Liver (tissue), 9 donors: ENCODE results near the gene ZNF454. TPM values are rescaled to one million over a fixed set of nuclear protein-coding genes. Genes with fewer than 3 reads are reported as not detected.

Experiments used
- DNase-seq: peaks from one replicate; pipeline ENCODE4 v3.0.0-alpha.2; 2017; ENCODE audit warnings: low spot score
- H3K27ac ChIP-seq, 2 donors: one replicate each; pipeline ENCODE4 v1.7.0; 2013; ENCODE audit warnings: inconsistent platforms in 2 of 2, low read length in 2 of 2, control low read depth in 1 of 2, low read depth in 1 of 2, mild to moderate bottlenecking in 1 of 2
- H3K27me3 ChIP-seq, 4 donors: one replicate each; pipeline versions ENCODE4 v1.6.1 to v1.7.0; 2013; ENCODE audit warnings: low read length in 3 of 4, inconsistent platforms in 1 of 4, mild to moderate bottlenecking in 1 of 4, moderate library complexity in 1 of 4; ENCODE audit not compliant: control insufficient read depth in 4 of 4, insufficient read depth in 4 of 4
- H3K36me3 ChIP-seq, 4 donors: one replicate each; pipeline versions ENCODE4 v1.6.1 to v1.7.0; 2013; ENCODE audit warnings: low read length in 3 of 4, mild to moderate bottlenecking in 3 of 4, low read depth in 1 of 4, moderate library complexity in 1 of 4; ENCODE audit not compliant: control insufficient read depth in 4 of 4, insufficient read depth in 3 of 4
- H3K4me1 ChIP-seq, 4 donors: one replicate each; pipeline versions ENCODE4 v1.6.1 to v1.7.0; 2013; ENCODE audit warnings: low read length in 3 of 4, mild to moderate bottlenecking in 3 of 4, moderate library complexity in 1 of 4; ENCODE audit not compliant: control insufficient read depth in 4 of 4, insufficient read depth in 4 of 4
- H3K4me3 ChIP-seq, 3 donors: one replicate each; pipeline versions ENCODE4 v1.6.1 to v1.7.0; 2013; ENCODE audit warnings: low read length in 3 of 3, control low read depth in 1 of 3, low read depth in 1 of 3, mild to moderate bottlenecking in 1 of 3
- H3K9ac ChIP-seq, 2 donors: one replicate each; pipeline ENCODE4 v1.7.0; 2013; ENCODE audit warnings: low read length in 2 of 2, mild to moderate bottlenecking in 2 of 2, moderate library complexity in 2 of 2, control low read depth in 1 of 2, low read depth in 1 of 2
- H3K9me3 ChIP-seq, 4 donors: one replicate each; pipeline versions ENCODE4 v1.6.1 to v1.7.0; 2013; ENCODE audit warnings: low read length in 3 of 4; ENCODE audit not compliant: control insufficient read depth in 4 of 4
- ATF3 ChIP-seq: IDR thresholded peaks from 2 replicates; pipeline ENCODE4 v1.6.1; 2016; ENCODE audit warnings: antibody characterized with exemption
- CTCF ChIP-seq: fragments of 150-350 bp; IDR thresholded peaks from 2 replicates; pipeline ENCODE4 v1.5.1; 2017; ENCODE audit warnings: improper control_type of control experiment, low read depth, low read length; ENCODE audit not compliant: missing input control
- EGR1 ChIP-seq, 2 donors: IDR thresholded peaks; 2 replicates each; pipeline ENCODE4 v1.6.1; 2016 to 2018; ENCODE audit warnings: antibody characterized with exemption in 2 of 2, low read depth in 2 of 2
- FOXA1 ChIP-seq: IDR thresholded peaks from 2 replicates; pipeline ENCODE4 v1.6.1; 2016; ENCODE audit warnings: antibody characterized with exemption
- FOXA2 ChIP-seq: IDR thresholded peaks from 2 replicates; pipeline ENCODE4 v1.6.1; 2016; ENCODE audit warnings: antibody characterized with exemption
- GABPA ChIP-seq, 2 donors: IDR thresholded peaks in 1 of 2; conservative IDR thresholded peaks in 1 of 2; 2 replicates each; pipeline ENCODE4 v1.6.1; 2016; ENCODE audit warnings: antibody characterized with exemption in 2 of 2, mild to moderate bottlenecking in 1 of 2, moderate library complexity in 1 of 2
- HNF4A ChIP-seq, 2 donors: conservative IDR thresholded peaks; 2 replicates each; pipeline ENCODE4 v1.6.1; 2016; ENCODE audit warnings: antibody characterized with exemption in 2 of 2, mild to moderate bottlenecking in 2 of 2
- HNF4G ChIP-seq: IDR thresholded peaks from 2 replicates; pipeline ENCODE4 v1.6.1; 2016; ENCODE audit warnings: antibody characterized with exemption
- JUND ChIP-seq, 2 donors: IDR thresholded peaks; 2 replicates each; pipeline ENCODE4 v1.6.1; 2016; ENCODE audit warnings: antibody characterized with exemption in 2 of 2
- MAX ChIP-seq: IDR thresholded peaks from 2 replicates; pipeline ENCODE4 v1.6.1; 2016; ENCODE audit warnings: antibody characterized with exemption
- NR2F2 ChIP-seq: IDR thresholded peaks from 2 replicates; pipeline ENCODE4 v1.6.1; 2016; ENCODE audit warnings: antibody characterized with exemption
- RAD21 ChIP-seq, 2 donors: IDR thresholded peaks; 2 replicates each; pipeline ENCODE4 v1.6.1; 2016; ENCODE audit warnings: antibody characterized with exemption in 2 of 2, mild to moderate bottlenecking in 2 of 2
- REST ChIP-seq: IDR thresholded peaks from 2 replicates; pipeline ENCODE4 v1.6.1; 2016; ENCODE audit warnings: antibody characterized with exemption, mild to moderate bottlenecking
- RXRA ChIP-seq, 2 donors: IDR thresholded peaks; 2 replicates each; pipeline ENCODE4 v1.6.1; 2017 to 2018; ENCODE audit warnings: antibody characterized with exemption in 2 of 2, mild to moderate bottlenecking in 1 of 2
- SP1 ChIP-seq: IDR thresholded peaks from 2 replicates; pipeline ENCODE4 v1.6.1; 2018; ENCODE audit warnings: antibody characterized with exemption, mild to moderate bottlenecking
- TAF1 ChIP-seq: conservative IDR thresholded peaks from 2 replicates; pipeline ENCODE4 v1.6.1; 2016; ENCODE audit warnings: antibody characterized with exemption, mild to moderate bottlenecking
- YY1 ChIP-seq: IDR thresholded peaks from 2 replicates; pipeline ENCODE4 v1.6.1; 2016; ENCODE audit warnings: antibody characterized with exemption, mild to moderate bottlenecking
- ZBTB33 ChIP-seq: IDR thresholded peaks from 2 replicates; pipeline ENCODE4 v1.6.1; 2016; ENCODE audit warnings: antibody characterized with exemption
- WGBS: extraction: QIAGEN DNeasy Blood & Tissue Kit; methylation state at CpG from one replicate; pipeline ENCODE4 v1.1.7; 2013; 5-methylcytosine and 5-hydroxymethylcytosine counted together
- polyA plus RNA-seq, 2 donors: library from polyadenylated mRNA; stranded (reverse) in 1 of 2; unstranded in 1 of 2; fragments of 200-250 nt in 1 of 2; fragments of >200 nt in 1 of 2; fragmentation: Nextera tagmentation in 1 of 2; extraction: Ambion mirVana in 1 of 2; gene quantifications; one replicate each; pipeline versions ENCODE4 v1.2.1 to v1.2.3, GENCODE V29; 2013 to 2015
- total RNA-seq, 2 donors: library from RNA; depleted of rRNA; stranded (reverse); fragments of >200 nt; gene quantifications; one replicate each; pipeline ENCODE4 v1.2.3, GENCODE V29; 2014
- donor health status: healthy.
- donor health status: healthy.
- donor health status: healthy.
- donor health status: healthy.
- donor health status: healthy.

Gene ZNF454
- total and polyA plus RNA-seq, 4 donors, result 0.09 to 0.50 (median 0.27) TPM

- no peaks in the 10 kb centered on the region for H3K36me3 ChIP-seq
- H3K9me3 ChIP-seq, result peaks cover 8 to 38% (median 15%) of the 10 kb centered on the region in 4 donors
- H3K27ac ChIP-seq, result no peak overlapping the region
- H3K4me1 ChIP-seq, result peaks cover 0 to 5% (median 0%) of the 10 kb centered on the region in 4 donors
- 27% methylated on average over 53 of the region's 53 CpGs for WGBS
- no peak overlapping the region for H3K4me3 ChIP-seq
- no peak for DNase-seq
- H3K9ac ChIP-seq, result no peak overlapping the region
- H3K27me3 ChIP-seq, result peaks cover 0 to 9% (median 3%) of the 10 kb centered on the region in 4 donors
- no peak for TF ChIP-seq RXRA (IDR thresholded peaks at IDR 0.05)
Measured at GRCh38 chr5:178993955-178994579, 53.1 kb downstream of the ZNF454 start.

GRCh38 chr5:178994580-178995340 is 53.8 kb downstream of the ZNF454 start, which contains the start of gene GRM6:
TSS of gene GRM6 (minus strand) at chr5:178995320. CDS start at chr5:178994944, 376 bp downstream.
- H3K27ac ChIP-seq, result no peak within 1 kb of the TSS
- no peak within 1 kb of the TSS for H3K9ac ChIP-seq
- TF ChIP-seq HNF4G (no peak), EGR1 (IDR thresholded peaks at IDR 0.05; ENCODE audit: low read depth in 2 of 2) (no peak), YY1 (no peak), JUND (IDR thresholded peaks at IDR 0.05) (no peak), SP1 (no peak)
- 6% methylated on average over 97 of the region's 97 CpGs for WGBS
- H3K4me3 ChIP-seq, result no peak within 1 kb of the TSS
- H3K36me3 ChIP-seq, result no peaks in the 10 kb centered on the region
- peaks cover 4 to 33% (median 11%) of the 10 kb centered on the region in 4 donors for H3K9me3 ChIP-seq
- peaks cover 0 to 9% (median 3%) of the 10 kb centered on the region in 4 donors for H3K27me3 ChIP-seq
- peaks cover 0 to 5% (median 0%) of the 10 kb centered on the region in 4 donors for H3K4me1 ChIP-seq
- DNase-seq, result no peak

GRCh38 chr5:178995341-178995690 is 54.3 kb downstream of the ZNF454 start:
- peaks cover 4 to 31% (median 8%) of the 10 kb centered on the region in 4 donors for H3K9me3 ChIP-seq
- no peak overlapping the region for H3K4me3 ChIP-seq
- no peaks in the 10 kb centered on the region for H3K36me3 ChIP-seq
- 16% methylated on average over 6 of the region's 6 CpGs for WGBS
- H3K4me1 ChIP-seq, result peaks cover 0 to 5% (median 0%) of the 10 kb centered on the region in 4 donors
- peaks cover 0 to 9% (median 3%) of the 10 kb centered on the region in 4 donors for H3K27me3 ChIP-seq
- no peak for DNase-seq
- no peak overlapping the region for H3K27ac ChIP-seq
- no peak overlapping the region for H3K9ac ChIP-seq
- TF ChIP-seq ZBTB33 (no peak), TAF1 (no peak), FOXA2 (no peak), HNF4A (conservative IDR thresholded peaks at IDR 0.05) (no peak), NR2F2 (no peak), EGR1 (IDR thresholded peaks at IDR 0.05; ENCODE audit: low read depth in 2 of 2) (no peak), CTCF (no peak), GABPA (IDR thresholded peaks at IDR 0.05 in 1 of 2, conservative IDR thresholded peaks at IDR 0.05 in 1 of 2) (no peak), RXRA (IDR thresholded peaks at IDR 0.05) (no peak), REST (no peak), FOXA1 (no peak), MAX (no peak), HNF4G (no peak), JUND (IDR thresholded peaks at IDR 0.05) (no peak), ATF3 (no peak), RAD21 (IDR thresholded peaks at IDR 0.05) (no peak), SP1 (no peak)
